ENCODE results near the gene SIGMAR1.

SIGMAR1 gene

GRCh38 chr9:34629491-34629808 lies 8.1 kb downstream of the SIGMAR1 start:
- DNase-seq, result no peak

GRCh38 chr9:34628656-34629490 lies 8.7 kb downstream of the SIGMAR1 start, which contains the start of gene ARID3C:
Gene ARID3C, minus strand, starts transcription at chr9:34629066. Its CDS starts 1,052 bp downstream, at chr9:34628014.
- peak; percentile 9 for DNase-seq

DNA sequence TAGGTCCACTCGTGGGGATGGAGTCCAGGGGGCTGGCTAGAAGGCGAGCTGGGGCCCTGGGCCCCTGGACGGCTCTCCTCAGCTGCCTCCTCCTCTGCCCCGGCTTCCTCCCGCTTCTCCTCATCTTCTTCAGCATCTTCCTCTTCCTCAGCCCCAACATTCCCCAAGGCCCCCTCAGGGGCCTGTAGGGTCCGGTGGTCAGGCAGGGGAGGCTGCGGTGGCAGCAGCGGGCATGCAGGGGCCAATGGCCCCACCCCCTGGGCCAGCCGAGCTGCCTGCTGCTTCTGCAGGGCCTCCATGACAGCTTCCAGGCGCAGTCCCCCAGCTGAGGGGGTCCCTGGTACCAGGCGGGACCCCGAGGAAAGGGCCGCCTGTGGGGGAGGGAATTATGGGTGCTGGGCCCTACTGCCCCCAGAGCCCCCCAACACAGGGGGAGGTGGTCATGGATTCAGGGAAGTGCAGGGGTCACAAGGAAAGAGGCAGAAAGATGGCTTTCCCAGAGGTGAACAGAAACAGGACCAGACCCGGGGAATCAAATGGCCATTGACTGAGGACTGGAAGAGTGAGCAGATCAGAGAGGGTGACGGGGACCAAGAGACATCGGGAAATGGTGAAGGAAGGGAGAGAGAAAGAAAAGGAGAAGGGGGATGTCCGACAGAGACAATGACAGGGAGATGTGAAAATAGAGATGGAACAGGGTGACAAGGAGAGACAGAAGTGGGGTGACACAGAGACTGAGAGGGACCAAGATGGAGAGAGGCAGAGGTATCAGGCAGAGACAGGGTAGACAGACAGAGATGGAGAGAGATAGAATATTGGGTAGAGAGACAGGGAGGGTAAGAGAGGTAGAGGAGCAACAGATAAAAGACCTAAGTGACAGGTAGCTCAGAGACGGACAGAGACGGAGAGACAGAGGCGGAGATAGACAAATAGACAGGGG lies 9.6 kb downstream of the SIGMAR1 start:
- no peak for DNase-seq

DNA sequence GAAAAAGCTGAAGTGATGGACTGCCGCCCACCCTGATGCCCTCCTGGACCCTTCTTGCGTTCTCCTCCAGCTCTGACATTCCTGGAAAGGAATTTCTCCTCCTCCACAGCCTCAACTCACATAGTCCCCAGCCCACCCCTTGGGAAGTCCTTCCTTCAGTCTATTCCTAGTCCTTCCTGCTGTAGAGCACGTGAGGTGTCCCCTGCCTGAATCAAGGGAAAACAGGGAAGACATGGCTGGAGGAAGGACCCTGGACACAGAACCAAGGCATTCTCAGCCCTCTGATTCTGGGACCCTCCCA lies 12.5 kb downstream of the SIGMAR1 start:
- no peak for DNase-seq

DNA sequence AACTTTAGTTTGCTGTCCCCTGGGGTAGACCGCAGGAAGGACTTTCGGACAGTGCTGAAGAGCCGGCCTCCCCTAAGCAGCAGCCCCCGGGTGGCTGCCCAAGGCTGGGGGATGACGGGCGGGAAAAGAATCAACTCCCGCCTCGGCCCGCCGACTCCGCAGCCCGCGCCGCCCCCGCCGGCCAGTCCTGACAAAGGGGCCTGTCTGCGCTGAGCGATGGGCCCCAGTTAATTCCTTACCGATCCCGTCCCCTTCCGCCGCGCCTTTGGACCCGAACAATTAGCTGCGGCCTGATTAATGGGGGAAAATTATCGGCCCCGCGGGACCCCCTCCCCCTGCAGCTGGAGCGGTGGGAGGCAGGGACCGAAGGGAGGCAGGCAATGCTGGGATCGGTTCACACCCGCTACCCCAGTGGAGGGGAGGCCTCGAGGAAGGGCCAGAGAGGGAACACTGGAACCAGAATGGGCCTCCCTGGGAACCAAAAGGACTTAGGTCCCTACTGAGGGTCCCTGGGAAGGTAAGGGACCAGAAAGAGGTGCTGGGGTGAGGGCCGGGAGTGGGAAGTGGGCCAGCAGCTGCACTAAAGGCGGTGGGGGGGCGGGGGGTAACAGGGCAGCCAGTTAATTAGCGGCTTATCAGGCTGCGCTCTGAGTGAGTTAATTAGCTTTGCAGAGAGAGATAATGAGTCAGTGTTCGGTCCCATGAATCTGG lies 13.0 kb downstream of the SIGMAR1 start:
- DNase-seq, result no peak

- no peak for DNase-seq
Measured at GRCh38 chr9:34623374-34624235, 14.0 kb downstream of the SIGMAR1 start.

- DNase-seq, result peak; percentile 55
Measured at GRCh38 chr9:34620061-34620994, 17.3 kb downstream of the SIGMAR1 start, which contains the start of gene DCTN3. Gene DCTN3, minus strand, starts transcription at chr9:34620495. Its CDS starts 31 bp downstream, at chr9:34620464.

DNA sequence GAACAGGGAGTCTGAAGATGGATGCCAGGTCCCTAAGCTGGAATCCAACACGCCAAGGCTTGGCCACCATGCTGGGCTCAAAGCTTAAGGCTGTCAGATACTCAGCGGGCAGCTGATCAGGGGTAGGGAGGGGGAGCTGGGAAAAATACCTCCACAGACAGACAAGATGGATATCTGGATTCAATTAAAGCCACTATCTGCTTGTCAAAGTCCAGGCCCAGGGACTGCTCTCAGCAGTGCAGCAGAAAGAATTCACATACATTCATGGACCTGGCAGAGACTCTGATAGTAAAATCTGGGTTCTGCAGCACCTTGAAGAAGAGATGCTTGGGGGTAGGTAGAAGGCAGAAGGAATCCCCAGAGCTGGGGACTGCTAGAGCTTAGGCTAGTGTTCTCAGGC lies 22.5 kb downstream of the SIGMAR1 start:
- DNase-seq, result no peak

- DNase-seq, result peak; percentile 66
Measured at GRCh38 chr9:34612788-34613390, 24.7 kb downstream of the SIGMAR1 start.

DNA sequence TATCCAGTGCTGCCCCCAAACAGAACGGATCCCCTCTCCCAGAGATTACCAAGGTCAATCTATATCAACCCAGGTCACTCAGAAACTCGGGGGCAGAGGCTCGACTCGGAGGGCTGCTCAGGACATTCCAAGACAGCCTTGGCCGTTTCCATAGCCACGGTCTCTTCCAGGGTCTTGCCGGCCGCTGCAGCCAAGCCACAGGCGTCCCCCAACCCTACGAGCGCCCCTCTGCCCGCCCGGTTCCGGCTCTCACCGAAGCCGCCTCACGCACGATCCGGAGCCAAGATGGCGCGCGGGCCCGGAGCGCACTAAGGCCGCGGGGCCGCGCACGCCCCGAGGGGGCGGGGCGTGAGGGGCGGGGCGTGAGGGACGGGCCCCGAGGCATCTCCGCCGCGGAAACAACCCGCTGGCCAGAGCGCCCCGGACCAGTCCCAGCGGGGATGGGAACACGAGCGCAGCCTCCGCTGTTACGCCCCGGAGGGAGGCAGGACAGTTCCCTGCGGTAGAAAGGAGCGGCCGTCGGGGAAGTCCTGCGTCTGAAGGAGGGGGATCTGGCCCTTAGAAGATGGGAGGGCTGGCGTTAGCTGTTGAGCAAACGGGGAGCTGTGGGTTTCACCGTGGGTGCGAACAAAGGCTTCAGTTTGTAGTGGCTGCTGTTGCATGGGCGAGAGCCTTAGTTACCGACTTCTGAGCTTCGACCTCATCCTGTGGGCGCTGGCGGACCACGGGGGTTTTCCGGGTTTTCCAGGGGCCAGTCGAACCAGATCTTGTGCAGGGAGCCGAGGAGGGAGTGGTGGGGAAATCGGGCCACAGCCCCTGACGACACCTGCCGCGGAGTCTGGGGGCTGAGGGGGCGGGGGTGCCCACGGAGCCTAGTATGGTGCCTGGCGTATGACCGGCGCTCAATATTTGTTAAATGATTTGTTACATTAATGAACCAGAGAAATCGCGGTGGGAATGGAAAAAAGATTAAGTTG lies 25.5 kb downstream of the SIGMAR1 start, which contains the start of gene RPP25L:
Gene RPP25L (minus strand): TSS at position 287 of the 977 bp plus-strand sequence. CDS start 801 bp downstream, outside the sequence.
- DNase-seq, result peak; percentile 53

- DNase-seq, result no peak
Measured at GRCh38 chr9:34611251-34611810, 26.3 kb downstream of the SIGMAR1 start.

DNA sequence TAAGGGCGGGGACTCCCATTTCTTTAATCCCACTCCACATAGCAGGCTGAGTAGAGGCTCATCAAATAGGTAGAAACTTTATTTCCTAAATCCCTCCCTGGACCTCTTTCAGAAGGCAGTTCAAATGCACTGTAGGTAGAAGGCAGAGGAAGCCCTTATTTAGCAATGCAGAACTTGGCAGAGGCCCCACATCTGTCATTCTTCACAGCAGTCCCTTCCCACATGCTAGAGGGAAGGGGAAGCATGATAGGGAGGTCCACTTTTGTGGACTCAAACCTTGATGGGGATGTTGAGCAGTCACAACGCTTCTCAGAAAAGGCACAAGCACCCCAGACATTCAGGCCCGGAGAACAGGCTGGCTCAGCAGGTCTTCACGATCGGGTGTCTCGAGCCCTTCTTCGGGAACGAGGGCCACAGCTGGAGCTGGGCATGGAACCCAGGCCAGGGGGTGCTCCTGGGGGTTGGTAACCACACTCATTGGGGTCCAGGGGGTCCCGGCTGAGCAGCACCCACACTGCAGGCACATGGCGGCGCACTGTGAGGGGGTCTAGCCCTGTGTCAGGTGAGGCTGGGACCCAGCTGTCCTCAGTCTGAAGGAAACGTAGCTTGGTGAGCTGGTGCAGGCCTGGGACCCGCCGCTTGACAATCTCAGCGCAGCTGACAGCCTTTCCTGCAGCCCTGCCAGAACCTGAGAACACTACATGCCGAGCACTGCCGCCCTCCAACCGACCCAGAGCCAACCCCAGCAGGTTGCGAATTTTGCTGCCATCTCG lies 27.0 kb downstream of the SIGMAR1 start:
- no peak for DNase-seq

DNA sequence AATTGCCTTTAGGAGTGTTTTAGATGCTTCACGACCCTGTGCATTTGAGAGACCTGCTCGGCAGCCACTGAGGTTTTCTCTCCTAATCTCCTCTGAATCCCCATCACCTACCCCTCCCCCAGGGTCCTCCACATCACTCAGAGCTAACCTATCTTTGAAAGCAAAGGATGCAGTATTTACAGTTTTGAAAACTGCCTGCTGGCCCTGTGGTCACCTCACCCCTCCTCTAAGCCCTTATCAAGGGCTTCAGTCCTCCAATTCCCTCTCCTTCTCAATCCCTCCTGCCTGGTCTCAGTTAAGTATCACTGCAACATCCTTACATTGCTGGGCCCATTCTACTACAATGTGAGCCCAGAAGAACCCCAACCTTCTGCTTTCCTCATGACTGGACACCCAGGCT lies 30.3 kb downstream of the SIGMAR1 start:
- DNase-seq, result no peak

DNA sequence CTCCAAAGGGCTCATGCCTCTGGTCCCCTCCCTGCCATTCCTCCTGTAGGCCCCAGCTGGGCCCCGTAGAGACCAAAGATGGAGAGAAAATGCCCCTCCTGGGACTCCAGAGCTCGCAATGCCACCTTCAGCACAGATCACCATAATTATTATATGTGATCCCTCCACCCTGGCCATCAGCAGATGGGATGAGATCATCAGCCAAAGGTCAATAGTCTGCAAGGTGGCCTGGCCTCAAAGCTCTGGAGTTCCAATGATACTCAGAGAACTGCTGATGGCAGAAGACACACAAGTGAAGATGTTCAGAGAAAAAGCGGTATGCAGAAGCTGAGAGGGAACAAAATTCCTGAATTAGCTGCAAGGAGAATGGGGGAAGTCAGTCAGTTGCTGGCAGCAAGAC lies 30.7 kb downstream of the SIGMAR1 start:
- DNase-seq, result no peak

- no peak for DNase-seq
Measured at GRCh38 chr9:34606190-34606589, 31.4 kb downstream of the SIGMAR1 start.

- peak; percentile 33 for DNase-seq
Measured at GRCh38 chr9:34603610-34604231, 33.9 kb downstream of the SIGMAR1 start.

GRCh38 chr9:34601937-34602573 lies 35.5 kb downstream of the SIGMAR1 start:
- no peak for DNase-seq
